IMR-90 (cell line): Measurements from ENCODE around the gene TTC21A. TPM values are rescaled to one million over a fixed set of nuclear protein-coding genes. Genes with fewer than 3 reads are reported as not detected.
A peak's percentile ranks its signal among the peaks of the same experiment; 100 is the strongest.

ENCODE experiments used
- ATAC-seq: fragments of 200-7000 bp; cut with Tn5 transposase; 2 replicates; pipeline ENCODE4 v1.9.1; 2020; ENCODE audit warnings: low read depth, mild to moderate bottlenecking, moderate library complexity
- BruUV-seq: library from RNA; stranded (reverse); fragments of 400-500 nt; replicated peaks from 2 replicates; lab custom pipeline; 2021; lab: Mats Ljungman, UMichigan
- CTCF ChIA-PET: fragments of 300-600 bp; formaldehyde crosslinking; extraction: SDS; loops from one replicate; lab custom pipeline; 2021; ENCODE audit warnings: antibody characterized with exemption; lab: Yijun Ruan, JAX
- POLR2A ChIA-PET: fragments of 300-600 bp; sonication (Branson Sonifier 250); formaldehyde crosslinking; loops from one replicate; lab custom pipeline; 2022; ENCODE audit warnings: antibody characterized with exemption; ENCODE audit not compliant: unreplicated experiment; lab: Charles Lee
- DNase-seq: peaks from one replicate; pipeline ENCODE4 v3.0.0; 2013
- H2AFZ ChIP-seq: replicated peaks from 2 replicates; pipeline ENCODE3; 2013; ENCODE audit warnings: low read length, mild to moderate bottlenecking; ENCODE audit not compliant: poor library complexity
- H2AK5ac ChIP-seq: 2 replicates; pipeline ENCODE4 v1.6.1; 2013; ENCODE audit warnings: low read depth, low read length, inconsistent platforms
- H2AK9ac ChIP-seq: replicated peaks from 2 replicates; pipeline ENCODE3; 2013; ENCODE audit warnings: mild to moderate bottlenecking, low read depth, low read length, moderate library complexity; ENCODE audit not compliant: poor library complexity
- H2BK120ac ChIP-seq: 2 replicates; pipeline ENCODE4 v1.6.1; 2013; ENCODE audit warnings: low read depth, low read length, inconsistent platforms
- H2BK15ac ChIP-seq: 3 replicates; pipeline ENCODE4 v1.6.1; 2013; ENCODE audit warnings: low read depth, low read length, inconsistent platforms
- H2BK20ac ChIP-seq: 2 replicates; pipeline ENCODE4 v1.6.1; 2013; ENCODE audit warnings: low read depth, mild to moderate bottlenecking, inconsistent platforms, low read length, moderate library complexity
- H2BK5ac ChIP-seq: 2 replicates; pipeline ENCODE4 v1.6.1; 2013; ENCODE audit warnings: mild to moderate bottlenecking, low read depth, low read length, inconsistent platforms; ENCODE audit not compliant: poor library complexity, severe bottlenecking
- H3K14ac ChIP-seq: replicated peaks from 2 replicates; pipeline ENCODE4 v1.6.1; 2013; ENCODE audit warnings: low read depth, low read length, inconsistent platforms
- H3K18ac ChIP-seq: 2 replicates; pipeline ENCODE4 v1.6.1; 2013; ENCODE audit warnings: low read depth, low read length, control low read depth
- H3K23ac ChIP-seq: 2 replicates; pipeline ENCODE4 v1.6.1; 2013; ENCODE audit warnings: low read depth, low read length, inconsistent platforms
- H3K27ac ChIP-seq: 2 replicates; pipeline ENCODE4 v1.5.1; 2013; ENCODE audit warnings: mild to moderate bottlenecking, control low read depth, low read length; ENCODE audit not compliant: insufficient read depth
- H3K27me3 ChIP-seq: 2 replicates; pipeline ENCODE4 v1.6.1; 2013; ENCODE audit warnings: low read length; ENCODE audit not compliant: control insufficient read depth, insufficient read depth
- H3K36me3 ChIP-seq: 2 replicates; pipeline ENCODE4 v1.6.1; 2013; ENCODE audit warnings: low read length, mixed read lengths; ENCODE audit not compliant: control insufficient read depth, insufficient read depth
- H3K4ac ChIP-seq: 2 replicates; pipeline ENCODE4 v1.6.1; 2013; ENCODE audit warnings: low read depth, low read length, inconsistent platforms
- H3K4me1 ChIP-seq: 2 replicates; pipeline ENCODE4 v1.6.1; 2013; ENCODE audit warnings: low read length, mixed read lengths; ENCODE audit not compliant: control insufficient read depth, insufficient read depth
- H3K4me2 ChIP-seq: 2 replicates; pipeline ENCODE4 v1.6.1; 2013; ENCODE audit warnings: low read depth, mild to moderate bottlenecking, control low read depth, low read length, moderate library complexity
- H3K4me3 ChIP-seq: 2 replicates; pipeline ENCODE4 v1.5.1; 2013; ENCODE audit warnings: low read depth, mild to moderate bottlenecking, control low read depth, low read length, moderate library complexity; ENCODE audit not compliant: insufficient read depth
- H3K56ac ChIP-seq: 2 replicates; pipeline ENCODE4 v1.6.1; 2013; ENCODE audit warnings: low read length, inconsistent platforms; ENCODE audit not compliant: insufficient read depth; ENCODE audit errors: extremely low read depth
- H3K79me1 ChIP-seq, 2 experiments: 2 replicates each; pipeline ENCODE4 v1.6.1; 2013; ENCODE audit warnings: low read length in 2 of 2, inconsistent platforms in 1 of 2, low read depth in 1 of 2
- H3K9ac ChIP-seq: 2 replicates; pipeline ENCODE4 v1.6.1; 2013; ENCODE audit warnings: low read depth, low read length, control low read depth
- H3K9me1 ChIP-seq: 2 replicates; pipeline ENCODE4 v1.6.1; 2013; ENCODE audit warnings: low read length, inconsistent platforms; ENCODE audit not compliant: insufficient read depth
- H3K9me3 ChIP-seq: 2 replicates; pipeline ENCODE4 v1.6.1; 2013; ENCODE audit warnings: low read length; ENCODE audit not compliant: control insufficient read depth, insufficient read depth
- H4K20me1 ChIP-seq: 2 replicates; pipeline ENCODE4 v1.6.1; 2013; ENCODE audit warnings: low read length, inconsistent platforms; ENCODE audit not compliant: insufficient read depth
- H4K5ac ChIP-seq: 2 replicates; pipeline ENCODE4 v1.6.1; 2013; ENCODE audit warnings: mild to moderate bottlenecking, low read depth, low read length, control low read depth
- H4K8ac ChIP-seq, 2 experiments: 2 replicates each; pipeline ENCODE4 v1.6.1; 2013; ENCODE audit warnings: low read depth in 2 of 2, low read length in 2 of 2, control low read depth in 1 of 2, inconsistent platforms in 1 of 2
- H4K91ac ChIP-seq: 2 replicates; pipeline ENCODE4 v1.6.1; 2013; ENCODE audit warnings: low read depth, low read length, inconsistent platforms; ENCODE audit not compliant: insufficient read depth
- BHLHE40 ChIP-seq: fragments of 150-350 bp; IDR thresholded peaks from 2 replicates; pipeline ENCODE4 v1.6.1; 2016; ENCODE audit warnings: mild to moderate bottlenecking, low read depth, low read length
- CTCF ChIP-seq: conservative IDR thresholded peaks from 2 replicates; pipeline ENCODE4 v1.5.1; 2012; ENCODE audit warnings: mild to moderate bottlenecking, low read depth, low read length, improper control_type of control experiment
- FOS ChIP-seq: fragments of 150-350 bp; IDR thresholded peaks from 2 replicates; pipeline ENCODE4 v1.6.1; 2016; ENCODE audit warnings: low read depth, low read length
- MAFK ChIP-seq: IDR thresholded peaks from 2 replicates; pipeline ENCODE4 v1.6.1; 2012; ENCODE audit warnings: low read depth, low read length, improper control_type of control experiment
- MAZ ChIP-seq: IDR thresholded peaks from 2 replicates; pipeline ENCODE4 v1.6.1; 2012; ENCODE audit warnings: low read depth, mild to moderate bottlenecking, low read length, improper control_type of control experiment, moderate library complexity, borderline replicate concordance
- MXI1 ChIP-seq: IDR thresholded peaks from 2 replicates; pipeline ENCODE4 v1.6.1; 2012; ENCODE audit warnings: low read depth, mild to moderate bottlenecking, low read length, moderate library complexity, borderline replicate concordance
- NFE2L2 ChIP-seq: fragments of 150-350 bp; IDR thresholded peaks from 2 replicates; pipeline ENCODE4 v1.6.1; 2016; ENCODE audit warnings: low read depth, mild to moderate bottlenecking, low read length
- POLR2A ChIP-seq: IDR thresholded peaks from 2 replicates; pipeline ENCODE4 v1.6.1; 2012; ENCODE audit warnings: mild to moderate bottlenecking, low read depth, low read length
- RAD21 ChIP-seq: IDR thresholded peaks from 2 replicates; pipeline ENCODE4 v1.6.1; 2012; ENCODE audit warnings: low read length, improper control_type of control experiment
- RCOR1 ChIP-seq: IDR thresholded peaks from 2 replicates; pipeline ENCODE4 v1.6.1; 2012; ENCODE audit warnings: mild to moderate bottlenecking, low read length, improper control_type of control experiment; ENCODE audit not compliant: insufficient replicate concordance
- RFX5 ChIP-seq: IDR thresholded peaks from 2 replicates; pipeline ENCODE4 v1.8.0; 2012; ENCODE audit warnings: low read depth, mild to moderate bottlenecking, low read length, moderate library complexity
- SMC3 ChIP-seq: fragments of 150-350 bp; IDR thresholded peaks from 2 replicates; pipeline ENCODE4 v1.6.1; 2016; ENCODE audit warnings: low read depth, mild to moderate bottlenecking, antibody characterized with exemption, low read length, moderate library complexity
- USF2 ChIP-seq: fragments of 150-350 bp; IDR thresholded peaks from 2 replicates; pipeline ENCODE4 v1.6.1; 2017; ENCODE audit warnings: mild to moderate bottlenecking, antibody characterized with exemption, low read length, low read depth
- WGBS, 2 experiments: methylation state at CpG; one replicate each; pipeline versions ENCODE4 v1.1.5 to v1.1.7; 2013; ENCODE audit warnings: missing lambda C conversion rate in 2 of 2; ENCODE audit not compliant: insufficient read length in 1 of 2; ENCODE audit errors: extremely low coverage in 2 of 2; 5-methylcytosine and 5-hydroxymethylcytosine counted together
- dilution Hi-C: fragments of 300-500 bp; cut with HindIII; formaldehyde crosslinking; loops from one replicate; pipeline ENCODE4 v1.14.3; 2018; ENCODE audit warnings: low sequenced_read_pairs; ENCODE audit not compliant: unreplicated experiment
- in situ Hi-C: fragments of 300-500 bp; cut with MboI; formaldehyde crosslinking; loops from 3 replicates; pipeline ENCODE4 v1.14.3; 2019; ENCODE audit warnings: low sequenced_read_pairs, inconsistent platforms, mixed read lengths
- intact Hi-C: fragments of 100-400 bp; cut with micrococcal nuclease; formaldehyde crosslinking; loops from 2 replicates; pipeline ENCODE4 v1.10.0; 2022
- polyA plus RNA-seq, 3 experiments: library from polyadenylated mRNA; depleted of rRNA; stranded (reverse); fragments of >200 nt; gene quantifications; 2 replicates each; pipeline ENCODE4 v1.2.3, GENCODE V29; 2012; ENCODE audit warnings: low replicate concordance in 1 of 3
- total RNA-seq: library from RNA; depleted of rRNA; stranded (reverse); fragments of >200 nt; gene quantifications from 2 replicates; pipeline ENCODE4 v1.2.3, GENCODE V29; 2012

Gene TTC21A
- total and polyA plus RNA-seq, 2 of the 4 experiments (the other 2 are of a cell fraction), result 0.90 to 1.8 TPM

DNA sequence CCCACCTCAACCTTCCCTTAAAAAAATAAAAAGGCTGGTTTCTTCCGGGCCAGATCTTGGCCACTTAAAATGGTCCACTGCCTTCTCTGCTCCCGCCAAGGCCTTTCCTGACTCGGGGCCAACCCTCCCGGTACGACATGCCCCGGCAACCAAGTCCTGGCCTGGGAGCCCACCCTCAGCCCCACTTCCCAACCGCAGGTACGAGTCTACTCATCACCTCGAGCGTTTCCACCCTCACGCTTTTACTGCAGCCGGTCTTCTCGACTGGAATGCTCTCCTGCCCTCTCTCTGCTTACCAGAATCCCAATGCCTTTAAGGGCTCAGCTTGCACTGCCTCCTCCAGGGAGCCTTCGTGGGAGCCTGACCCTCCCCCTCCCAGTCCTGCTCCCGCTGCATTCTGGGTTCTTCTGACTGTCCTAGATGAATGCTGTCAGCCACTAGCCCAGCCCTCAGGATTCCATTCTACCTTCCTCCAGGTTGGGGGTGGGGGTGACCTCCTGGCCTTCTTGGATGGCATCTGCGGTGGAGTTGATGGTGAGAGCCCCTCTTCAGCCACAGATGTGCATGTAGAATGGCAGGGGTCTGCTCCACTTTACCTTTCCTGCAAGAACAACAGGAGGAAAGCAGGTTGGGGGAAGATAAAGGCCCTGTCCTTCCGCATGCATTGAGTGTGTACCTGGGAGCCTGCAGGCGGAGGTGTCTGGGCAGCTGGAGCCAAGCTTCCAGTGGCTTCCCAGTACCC lies 47.0 kb downstream of the TTC21A start:
- Histone ChIP-seq H3K14ac (peak overlapping the region; percentile 78; the same call in 1 of the 2 replicates), H3K27ac (no peak overlapping the region; the same call in 1 of the 2 replicates), H3K9me3 (no peaks in the 10 kb centered on the region), H2BK120ac (peak overlapping the region; percentile 69), H3K56ac (no peak overlapping the region), H3K23ac (no peak overlapping the region), H2BK5ac (peak overlapping the region; percentile 23), H3K4me2 (no peak overlapping the region), H4K8ac (peak overlapping the region; percentile 76 to 80; a peak in 2 of 4 replicates), H2BK20ac (peak overlapping the region; percentile 14), H3K36me3 (no peaks in the 10 kb centered on the region), H3K18ac (peak overlapping the region; percentile 6; the same call in 1 of the 2 replicates), H2BK15ac (peak overlapping the region; percentile 67; the same call in 1 of the 3 replicates), H2AK5ac (peak overlapping the region; percentile 76), H4K91ac (peak overlapping the region; percentile 69; the same call in 1 of the 2 replicates), H3K9me1 (peaks cover 10% of the 10 kb centered on the region), H4K5ac (peak overlapping the region; percentile 30; the same call in 1 of the 2 replicates), H4K20me1 (peaks cover 32% of the 10 kb centered on the region), H3K27me3 (peaks cover 6% of the 10 kb centered on the region), H2AFZ (peak overlapping the region; percentile 79), H3K9ac (no peak overlapping the region; the same call in 1 of the 2 replicates), H3K4me1 (peaks cover 25% of the 10 kb centered on the region), H3K4me3 (no peak overlapping the region), H2AK9ac (peak overlapping the region; percentile 53), H3K4ac (peak overlapping the region; percentile 84), H3K79me1 (peaks cover 0 to 32% of the 10 kb centered on the region in 2 experiments; a peak in 2 of 4 replicates)
- dilution Hi-C loops (no loop called here), in situ Hi-C loops (no loop called here), intact Hi-C loops (no loop called here)
- DNase-seq, result no peak
- POLR2A ChIA-PET, result no interaction called here
- CTCF ChIA-PET, result no interaction called here
- no peak for ATAC-seq
- TF ChIP-seq MXI1 (no peak), USF2 (no peak), RCOR1 (no peak), FOS (no peak), RFX5 (no peak), MAZ (no peak), BHLHE40 (no peak), RAD21 (no peak), SMC3 (no peak), POLR2A (no peak), CTCF (no peak), MAFK (no peak), NFE2L2 (no peak)
- no TSS peak for BruUV-seq
- WGBS, 2 experiments, result 49% methylated on average over 13 of the region's 18 CpGs; no CpG with 5 or more reads in 1 of the 2 experiments
